Fibroblast of lung (primary cell): ENCODE results near the gene MRPL46. TPM values are rescaled to one million over a fixed set of nuclear protein-coding genes. Genes with fewer than 3 reads are reported as not detected.

Experiments
- DNase-seq, 2 donors: peaks; one replicate each; pipeline versions ENCODE4 v3.0.0 to v3.0.0-alpha.2; 2010; ENCODE audit warnings: low read depth in 2 of 2
- H2AFZ ChIP-seq: 2 replicates; pipeline ENCODE4 v1.5.1; 2012; ENCODE audit warnings: low read length, control low read depth, inconsistent platforms
- H3K27ac ChIP-seq: 2 replicates; pipeline ENCODE4 v1.5.1; 2011; ENCODE audit warnings: low read length, control low read depth; ENCODE audit not compliant: insufficient read depth
- H3K27me3 ChIP-seq: 2 replicates; pipeline ENCODE4 v1.5.1; 2011; ENCODE audit warnings: mild to moderate bottlenecking, low read length; ENCODE audit not compliant: control insufficient read depth, insufficient read depth
- H3K36me3 ChIP-seq: 2 replicates; pipeline ENCODE4 v1.5.1; 2011; ENCODE audit warnings: low read length; ENCODE audit not compliant: control insufficient read depth, insufficient read depth
- H3K4me1 ChIP-seq: 2 replicates; pipeline ENCODE4 v1.5.1; 2011; ENCODE audit warnings: low read length; ENCODE audit not compliant: control insufficient read depth, insufficient read depth; ENCODE audit errors: extremely low read depth
- H3K4me2 ChIP-seq: 2 replicates; pipeline ENCODE4 v1.5.1; 2011; ENCODE audit warnings: low read length, control low read depth; ENCODE audit not compliant: insufficient read depth; ENCODE audit errors: extremely low read depth
- H3K4me3 ChIP-seq, 4 experiments: fragments of 200-600 bp in 1 of 4; sonication (generic) in 1 of 4; replicated peaks in 1 of 4; 2 replicates each; pipeline ENCODE4 v1.5.1; 2011 to 2016; ENCODE audit warnings: low read length in 4 of 4, low read depth in 3 of 4, mild to moderate bottlenecking in 3 of 4, control low read depth in 2 of 4, inconsistent platforms in 1 of 4, mixed read lengths in 1 of 4; ENCODE audit not compliant: insufficient read depth in 1 of 4; ENCODE audit errors: control extremely low read depth in 1 of 4
- H3K79me2 ChIP-seq: 2 replicates; pipeline ENCODE4 v1.5.1; 2012; ENCODE audit warnings: mild to moderate bottlenecking, low read length, inconsistent platforms; ENCODE audit not compliant: control insufficient read depth, insufficient read depth
- H3K9ac ChIP-seq: 2 replicates; pipeline ENCODE4 v1.5.1; 2011; ENCODE audit warnings: mild to moderate bottlenecking, low read length, control low read depth; ENCODE audit not compliant: insufficient read depth
- H3K9me3 ChIP-seq: 2 replicates; pipeline ENCODE4 v1.5.1; 2012; ENCODE audit warnings: low read depth, low read length; ENCODE audit not compliant: control insufficient read depth, insufficient read depth
- H4K20me1 ChIP-seq: 2 replicates; pipeline ENCODE4 v1.5.1; 2011; ENCODE audit warnings: low read length; ENCODE audit not compliant: control insufficient read depth, insufficient read depth; ENCODE audit errors: extremely low read depth
- CTCF ChIP-seq, 2 donors: IDR thresholded peaks in 1 of 2; conservative IDR thresholded peaks in 1 of 2; 1 replicate in 1 of 2; 2 replicates in 1 of 2; pipeline ENCODE4 v1.5.1; 2011 to 2012; ENCODE audit warnings: low read length in 2 of 2, control low read depth in 1 of 2, inconsistent platforms in 1 of 2, low read depth in 1 of 2, mild to moderate bottlenecking in 1 of 2
- EZH2 ChIP-seq: IDR thresholded peaks from 2 replicates; pipeline ENCODE4 v1.5.1; 2012; ENCODE audit warnings: low read length, control low read depth, mild to moderate bottlenecking; ENCODE audit errors: missing control alignments
- polyA plus RNA-seq, 2 donors: library from polyadenylated mRNA; depleted of rRNA in 1 of 2; stranded (reverse) in 1 of 2; unstranded in 1 of 2; fragments of >200 nt; gene quantifications; 2 replicates each; pipeline ENCODE4 v1.2.1, GENCODE V29; 2011 to 2012; ENCODE audit warnings: missing spikeins in 1 of 2
- total RNA-seq: library from RNA; depleted of rRNA; stranded (reverse); fragments of >200 nt; gene quantifications from 2 replicates; pipeline ENCODE4 v1.2.1, GENCODE V29; 2014

MRPL46 gene
- total and polyA plus RNA-seq, 2 donors (not counting 1 experiment from before 2014, with no cell fraction given) = 13.7 to 21.4 TPM

GRCh38 chr15:88504445-88504844, 37.3 kb upstream of the MRPL46 start:
- H3K4me3 ChIP-seq = no peak overlapping the region
- H3K9ac ChIP-seq = no peak overlapping the region
- H3K79me2 ChIP-seq = no peaks in the 10 kb centered on the region
- no peak for TF ChIP-seq EZH2
- no peak for TF ChIP-seq CTCF (conservative IDR thresholded peaks at IDR 0.05 in 1 of 2, IDR thresholded peaks at IDR 0.05 in 1 of 2; ENCODE audit: low read depth in 1 of 2, low read length in 2 of 2)
- no peak overlapping the region for H3K27ac ChIP-seq
- no peak overlapping the region for H3K4me2 ChIP-seq
- H3K27me3 ChIP-seq = no peaks in the 10 kb centered on the region
- no peaks in the 10 kb centered on the region for H3K36me3 ChIP-seq
- no peaks in the 10 kb centered on the region for H3K4me1 ChIP-seq
- no peaks in the 10 kb centered on the region for H4K20me1 ChIP-seq
- no peak for DNase-seq
- no peak overlapping the region for H2AFZ ChIP-seq
- no peaks in the 10 kb centered on the region for H3K9me3 ChIP-seq

DNA sequence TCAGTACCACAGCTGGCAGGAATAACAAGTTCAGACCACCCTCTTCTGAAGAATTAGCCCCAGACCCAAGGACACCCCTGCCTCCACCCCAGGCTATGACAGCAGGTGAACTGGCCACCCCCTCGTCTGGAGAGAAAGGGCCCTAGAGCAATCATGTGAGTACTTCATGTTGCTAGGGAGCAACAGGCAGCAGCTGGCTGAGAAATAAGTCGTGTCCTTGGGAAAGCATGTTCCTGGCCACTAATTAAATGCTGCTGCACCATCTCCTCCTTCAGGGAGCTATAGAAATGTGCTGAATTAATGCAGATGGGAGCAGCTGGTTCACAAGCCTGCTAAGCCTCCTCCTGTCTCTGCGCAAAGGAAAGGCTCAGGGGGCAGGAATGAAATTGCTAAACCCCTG, 31.8 kb upstream of the MRPL46 start:
- no peaks in the 10 kb centered on the region for H3K36me3 ChIP-seq
- no peak for TF ChIP-seq CTCF (conservative IDR thresholded peaks at IDR 0.05 in 1 of 2, IDR thresholded peaks at IDR 0.05 in 1 of 2; ENCODE audit: low read depth in 1 of 2, low read length in 2 of 2)
- TF ChIP-seq EZH2 = no peak
- H2AFZ ChIP-seq = no peak overlapping the region
- no peak overlapping the region for H3K27ac ChIP-seq
- no peak for DNase-seq
- no peak overlapping the region for H3K9ac ChIP-seq
- no peak overlapping the region for H3K4me2 ChIP-seq
- H3K9me3 ChIP-seq = no peaks in the 10 kb centered on the region
- no peaks in the 10 kb centered on the region for H3K4me1 ChIP-seq
- no peak overlapping the region for H3K4me3 ChIP-seq
- H3K79me2 ChIP-seq = no peaks in the 10 kb centered on the region
- H3K27me3 ChIP-seq = no peaks in the 10 kb centered on the region
- H4K20me1 ChIP-seq = no peaks in the 10 kb centered on the region

DNA sequence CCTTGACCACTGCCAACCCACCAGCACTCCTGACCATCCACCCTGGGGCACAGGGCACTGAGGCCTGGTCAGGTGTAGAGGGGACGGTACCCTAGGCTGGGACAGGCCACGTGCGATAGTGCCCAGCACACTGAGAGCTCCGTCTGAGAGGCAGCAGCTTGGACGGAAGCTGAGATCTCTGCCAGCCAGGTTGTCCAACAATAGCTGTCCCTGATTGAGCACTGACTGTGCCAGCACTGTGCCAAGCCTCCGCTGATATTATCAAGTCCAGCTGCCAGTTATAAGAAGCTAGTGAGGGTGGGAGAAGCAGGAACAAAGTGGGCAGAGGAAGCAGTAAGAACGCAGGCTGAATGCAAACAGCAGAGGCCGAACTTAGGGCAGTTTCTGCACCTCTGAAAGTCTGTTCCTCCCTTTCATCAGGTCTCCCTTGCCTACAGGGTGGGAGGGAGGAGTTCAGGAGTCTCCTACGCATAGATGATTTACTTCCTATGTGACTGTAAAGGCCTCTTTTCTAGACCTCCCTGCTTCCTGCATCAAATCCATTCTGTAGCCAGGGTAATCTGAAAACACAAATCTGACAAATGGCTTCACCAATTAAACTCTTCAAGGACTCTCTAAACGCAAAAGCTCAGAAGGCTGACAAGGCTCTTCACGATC, 30.0 kb upstream of the MRPL46 start:
- Histone ChIP-seq H3K4me1 (no peaks in the 10 kb centered on the region), H3K36me3 (no peaks in the 10 kb centered on the region), H3K79me2 (no peaks in the 10 kb centered on the region), H3K4me3 (no peak overlapping the region), H3K9me3 (no peaks in the 10 kb centered on the region), H4K20me1 (no peaks in the 10 kb centered on the region), H3K27ac (no peak overlapping the region), H3K4me2 (no peak overlapping the region), H3K9ac (no peak overlapping the region), H2AFZ (no peak overlapping the region), H3K27me3 (no peaks in the 10 kb centered on the region)
- TF ChIP-seq CTCF (conservative IDR thresholded peaks at IDR 0.05 in 1 of 2, IDR thresholded peaks at IDR 0.05 in 1 of 2; ENCODE audit: low read depth in 1 of 2, low read length in 2 of 2) = no peak
- TF ChIP-seq EZH2 = no peak
- DNase-seq = no peak
